HT-29 (cell line): Measurements from ENCODE around the gene CNDP2. TPM values are rescaled to one million over a fixed set of nuclear protein-coding genes. Genes with fewer than 3 reads are reported as not detected.
A peak's percentile ranks its signal among the peaks of the same experiment; 100 is the strongest.

Experiments used
- DNase-seq: peaks from one replicate; pipeline ENCODE4 v3.0.0-alpha.2; 2015; ENCODE audit warnings: low spot score
- total RNA-seq: library from RNA; depleted of rRNA; stranded (reverse); fragments of >200 nt; shearing (Covaris generic); gene quantifications from 2 replicates; pipeline ENCODE4 v1.2.3, GENCODE V29; 2014; rRNA removed

The CNDP2 gene
- 50.5 and 57.7 TPM in 2 replicates for total RNA-seq

GRCh38 chr18:74495581-74496507, at the start of gene CNDP2:
Gene CNDP2, plus strand, starts transcription at chr18:74496363. Its CDS starts 3,611 bp downstream, at chr18:74499974.
- peak; percentile 97 for DNase-seq

- DNase-seq = no peak
These were observed 49.3 kb upstream of the CNDP2 start for GRCh38 chr18:74446631-74447403.

GRCh38 chr18:74447404-74448152, 48.6 kb upstream of the CNDP2 start:
- DNase-seq = no peak

GRCh38 chr18:74450626-74451025, 45.5 kb upstream of the CNDP2 start:
- DNase-seq = no peak

GRCh38 chr18:74451148-74451547, 45.0 kb upstream of the CNDP2 start:
- peak; percentile 25 for DNase-seq

- DNase-seq = no peak
These were observed 43.1 kb upstream of the CNDP2 start for GRCh38 chr18:74453016-74453566.

- DNase-seq = no peak
These were observed 42.4 kb upstream of the CNDP2 start for GRCh38 chr18:74453642-74454198.

GRCh38 chr18:74454279-74454751, 41.8 kb upstream of the CNDP2 start:
- no peak for DNase-seq

- no peak for DNase-seq
These were observed 40.8 kb upstream of the CNDP2 start for GRCh38 chr18:74455386-74455785.

GRCh38 chr18:74456017-74456348, 40.2 kb upstream of the CNDP2 start:
- DNase-seq = no peak

- no peak for DNase-seq
These were observed 39.7 kb upstream of the CNDP2 start for GRCh38 chr18:74456349-74457042.

GRCh38 chr18:74457043-74457724, 39.0 kb upstream of the CNDP2 start, which contains the start of gene DIPK1C:
Gene DIPK1C, minus strand, starts transcription at chr18:74457308. Its CDS starts 49 bp downstream, at chr18:74457259.
- DNase-seq = no peak

GRCh38 chr18:74457725-74458421, 38.3 kb upstream of the CNDP2 start:
- DNase-seq = no peak

- no peak for DNase-seq
These were observed 36.3 kb upstream of the CNDP2 start for GRCh38 chr18:74459889-74460288.

- DNase-seq = no peak
These were observed 35.3 kb upstream of the CNDP2 start for GRCh38 chr18:74460825-74461224.

- no peak for DNase-seq
These were observed 32.9 kb upstream of the CNDP2 start for GRCh38 chr18:74463254-74463653.

- DNase-seq = no peak
These were observed 32.2 kb upstream of the CNDP2 start for GRCh38 chr18:74463983-74464382.

GRCh38 chr18:74465775-74466174, 30.4 kb upstream of the CNDP2 start:
- no peak for DNase-seq

GRCh38 chr18:74468547-74469061, 27.6 kb upstream of the CNDP2 start:
- peak; percentile 24 for DNase-seq
